Neuronal stem cell (in vitro differentiated cells): Measurements from ENCODE around the gene TYW1B.
"Not testable (repeated sequence)": the region's sequence is repeated elsewhere in the genome, so short reads cannot be mapped to it uniquely, and the experiment has no call there.

ENCODE experiments used
- DNase-seq: peaks from one replicate; pipeline ENCODE4 v3.0.0-alpha.2; 2013; ENCODE audit warnings: low spot score
- H2AFZ ChIP-seq: one replicate; pipeline ENCODE4 v1.6.1; 2013; ENCODE audit warnings: mild to moderate bottlenecking, low read length, inconsistent platforms
- H2AK5ac ChIP-seq: 2 replicates; pipeline ENCODE4 v1.6.1; 2013; ENCODE audit warnings: low read depth, mild to moderate bottlenecking, inconsistent platforms, low read length, moderate library complexity, mixed read lengths
- H2BK120ac ChIP-seq: 2 replicates; pipeline ENCODE4 v1.6.1; 2013; ENCODE audit warnings: low read depth, mild to moderate bottlenecking, inconsistent platforms, low read length, moderate library complexity, mixed read lengths
- H2BK12ac ChIP-seq: one replicate; pipeline ENCODE4 v1.6.1; 2013; ENCODE audit warnings: low read length, inconsistent platforms
- H2BK15ac ChIP-seq: 2 replicates; pipeline ENCODE4 v1.6.1; 2013; ENCODE audit warnings: mild to moderate bottlenecking, low read length, inconsistent platforms, mixed read lengths
- H2BK5ac ChIP-seq: one replicate; pipeline ENCODE4 v1.6.1; 2013; ENCODE audit warnings: inconsistent platforms, mild to moderate bottlenecking, low read length, moderate library complexity
- H3K14ac ChIP-seq: one replicate; pipeline ENCODE4 v1.6.1; 2013; ENCODE audit warnings: low read length, inconsistent platforms
- H3K18ac ChIP-seq: 2 replicates; pipeline ENCODE4 v1.6.1; 2013; ENCODE audit warnings: low read length, inconsistent platforms
- H3K23ac ChIP-seq: 2 replicates; pipeline ENCODE4 v1.6.1; 2013; ENCODE audit warnings: low read depth, mild to moderate bottlenecking, mixed read lengths, low read length, inconsistent platforms; ENCODE audit not compliant: poor library complexity
- H3K27ac ChIP-seq: replicated peaks from 3 replicates; pipeline ENCODE4 v1.5.1; 2013; ENCODE audit warnings: low read length, inconsistent platforms
- H3K27me3 ChIP-seq, 3 experiments: 2 replicates each; pipeline ENCODE4 v1.6.1; 2013; ENCODE audit warnings: low read length in 3 of 3, mild to moderate bottlenecking in 2 of 3, inconsistent platforms in 1 of 3, low read depth in 1 of 3, mixed read lengths in 1 of 3, moderate library complexity in 1 of 3; ENCODE audit not compliant: control insufficient read depth in 3 of 3, insufficient read depth in 3 of 3
- H3K36me3 ChIP-seq, 2 donors: replicated peaks in 1 of 2; 2 replicates each; pipeline ENCODE4 v1.6.1; 2013; ENCODE audit warnings: low read length in 2 of 2; ENCODE audit not compliant: control insufficient read depth in 2 of 2, insufficient read depth in 2 of 2
- H3K4ac ChIP-seq: 2 replicates; pipeline ENCODE4 v1.6.1; 2013; ENCODE audit warnings: inconsistent platforms, mild to moderate bottlenecking, low read length, moderate library complexity
- H3K4me1 ChIP-seq, 2 donors: 1 replicate in 1 of 2; 2 replicates in 1 of 2; pipeline ENCODE4 v1.6.1; 2013; ENCODE audit warnings: low read length in 2 of 2, low read depth in 1 of 2; ENCODE audit not compliant: control insufficient read depth in 2 of 2, insufficient read depth in 1 of 2
- H3K4me2 ChIP-seq: one replicate; pipeline ENCODE4 v1.6.1; 2013; ENCODE audit warnings: mild to moderate bottlenecking, low read length, inconsistent platforms; ENCODE audit not compliant: insufficient read depth, poor library complexity, severe bottlenecking
- H3K4me3 ChIP-seq, 2 donors: 2 replicates each; pipeline ENCODE4 v1.5.1; 2013; ENCODE audit warnings: low read length in 2 of 2, mild to moderate bottlenecking in 2 of 2, inconsistent platforms in 1 of 2, moderate library complexity in 1 of 2
- H3K79me1 ChIP-seq: one replicate; pipeline ENCODE4 v1.6.1; 2013; ENCODE audit warnings: low read depth, mild to moderate bottlenecking, inconsistent platforms, low read length, moderate library complexity
- H3K9ac ChIP-seq: one replicate; pipeline ENCODE4 v1.6.1; 2013; ENCODE audit warnings: mild to moderate bottlenecking, low read depth, low read length, inconsistent platforms; ENCODE audit not compliant: poor library complexity
- H3K9me3 ChIP-seq, 2 donors: replicated peaks in 1 of 2; 2 replicates each; pipeline versions ENCODE3 to v1.6.1; 2013; ENCODE audit warnings: low read length in 2 of 2, mild to moderate bottlenecking in 2 of 2, inconsistent platforms in 1 of 2, low read depth in 1 of 2, mixed read lengths in 1 of 2, moderate library complexity in 1 of 2; ENCODE audit not compliant: control insufficient read depth in 2 of 2, insufficient read depth in 1 of 2
- H4K8ac ChIP-seq: one replicate; pipeline ENCODE4 v1.6.1; 2013; ENCODE audit warnings: low read depth, mild to moderate bottlenecking, inconsistent platforms, low read length, moderate library complexity
- H4K91ac ChIP-seq: one replicate; pipeline ENCODE4 v1.6.1; 2013; ENCODE audit warnings: low read length, low read depth, mild to moderate bottlenecking, inconsistent platforms; ENCODE audit not compliant: poor library complexity
- WGBS, 2 donors: extraction: QIAGEN DNeasy Blood & Tissue Kit; methylation state at CpG; one replicate each; pipeline ENCODE4 v1.1.7; 2013; ENCODE audit warnings: missing lambda C conversion rate in 2 of 2, mixed read lengths in 1 of 2; ENCODE audit not compliant: insufficient read length in 2 of 2, insufficient replicate concordance in 1 of 2; ENCODE audit errors: extremely low coverage in 2 of 2; 5-methylcytosine and 5-hydroxymethylcytosine counted together

The TYW1B gene

GRCh38 chr7:72735855-72736254 is 92.1 kb downstream of the TYW1B start:
- not testable (repeated sequence) for DNase-seq, H3K4me3 ChIP-seq, H3K9ac ChIP-seq, H3K14ac ChIP-seq, H3K23ac ChIP-seq, H3K36me3 ChIP-seq, H3K9me3 ChIP-seq, H2BK120ac ChIP-seq, H3K4me1 ChIP-seq, H3K27ac ChIP-seq, H3K79me1 ChIP-seq, H2BK15ac ChIP-seq, H2AFZ ChIP-seq, H2BK12ac ChIP-seq, H4K91ac ChIP-seq, H2AK5ac ChIP-seq, H2BK5ac ChIP-seq, H3K18ac ChIP-seq, H3K4me2 ChIP-seq, H3K4ac ChIP-seq, H4K8ac ChIP-seq, H3K27me3 ChIP-seq
- no CpG with 5 or more reads among the region's 4 CpGs for WGBS, 2 donors

GRCh38 chr7:72730815-72731214 is 97.2 kb downstream of the TYW1B start:
- H3K27me3 ChIP-seq, H3K9me3 ChIP-seq, H4K91ac ChIP-seq, H3K9ac ChIP-seq, H3K4me3 ChIP-seq, H3K27ac ChIP-seq, H3K14ac ChIP-seq, H2BK5ac ChIP-seq, H3K4ac ChIP-seq, H2BK12ac ChIP-seq, H3K23ac ChIP-seq, H2BK15ac ChIP-seq, H3K4me2 ChIP-seq, H2AK5ac ChIP-seq, H4K8ac ChIP-seq, H3K79me1 ChIP-seq, H3K18ac ChIP-seq, DNase-seq, H3K36me3 ChIP-seq, H3K4me1 ChIP-seq, H2BK120ac ChIP-seq, H2AFZ ChIP-seq: not testable (repeated sequence)
- WGBS, 2 donors: no CpG with 5 or more reads among the region's 2 CpGs

- WGBS, 2 donors: no CpG with 5 or more reads among the region's 2 CpGs
- not testable (repeated sequence) for H3K36me3 ChIP-seq, H3K18ac ChIP-seq, H2BK5ac ChIP-seq, H3K9me3 ChIP-seq, H4K8ac ChIP-seq, H2AFZ ChIP-seq, DNase-seq, H2BK12ac ChIP-seq, H2BK120ac ChIP-seq, H2BK15ac ChIP-seq, H3K23ac ChIP-seq, H3K27ac ChIP-seq, H3K4me3 ChIP-seq, H2AK5ac ChIP-seq, H3K4ac ChIP-seq, H3K4me1 ChIP-seq, H4K91ac ChIP-seq, H3K27me3 ChIP-seq, H3K14ac ChIP-seq, H3K4me2 ChIP-seq, H3K79me1 ChIP-seq, H3K9ac ChIP-seq
Measured at GRCh38 chr7:72730384-72730783, 97.6 kb downstream of the TYW1B start.

GRCh38 chr7:72729130-72729529 is 98.9 kb downstream of the TYW1B start:
- not testable (repeated sequence) for H3K4me3 ChIP-seq, H3K23ac ChIP-seq, H2BK120ac ChIP-seq, H3K14ac ChIP-seq, H2BK15ac ChIP-seq, H2AFZ ChIP-seq, H3K9ac ChIP-seq, H3K9me3 ChIP-seq, H3K79me1 ChIP-seq, H2BK12ac ChIP-seq, H3K4ac ChIP-seq, H4K8ac ChIP-seq, H3K18ac ChIP-seq, H2BK5ac ChIP-seq, H3K27ac ChIP-seq, H3K36me3 ChIP-seq, H3K4me1 ChIP-seq, H2AK5ac ChIP-seq, H3K4me2 ChIP-seq, H3K27me3 ChIP-seq, DNase-seq, H4K91ac ChIP-seq
- no CpG with 5 or more reads among the region's 2 CpGs for WGBS, 2 donors
